HG02759 (cell line): ENCODE data around the gene KCNH5.

Source experiments
- ATAC-seq: cut with Tn5 transposase; IDR thresholded peaks from one replicate; pipeline ENCODE4 v1.9.1; 2021; ENCODE audit warnings: mild to moderate bottlenecking, moderate library complexity; ENCODE audit not compliant: unreplicated experiment

KCNH5 gene

DNA sequence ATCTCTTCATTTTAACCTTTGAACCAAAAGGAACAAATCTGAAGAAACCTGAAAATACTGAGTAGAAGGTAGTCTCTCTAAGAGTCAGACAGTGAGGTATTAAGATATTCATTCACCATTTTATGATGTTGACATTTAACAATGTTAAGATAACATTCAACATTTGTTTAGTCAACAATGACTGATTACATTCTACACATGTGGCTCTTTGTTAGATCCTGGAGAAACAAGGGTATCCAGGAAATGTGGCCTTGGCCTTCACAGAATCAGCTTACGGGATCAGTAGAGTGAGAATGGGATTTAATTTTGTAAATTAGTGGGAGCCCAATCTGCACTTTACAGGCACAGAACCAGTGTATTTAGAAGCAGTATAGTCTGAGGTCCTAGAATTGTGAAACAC, 355.5 kb downstream of the KCNH5 start:
- ATAC-seq = no peak

DNA sequence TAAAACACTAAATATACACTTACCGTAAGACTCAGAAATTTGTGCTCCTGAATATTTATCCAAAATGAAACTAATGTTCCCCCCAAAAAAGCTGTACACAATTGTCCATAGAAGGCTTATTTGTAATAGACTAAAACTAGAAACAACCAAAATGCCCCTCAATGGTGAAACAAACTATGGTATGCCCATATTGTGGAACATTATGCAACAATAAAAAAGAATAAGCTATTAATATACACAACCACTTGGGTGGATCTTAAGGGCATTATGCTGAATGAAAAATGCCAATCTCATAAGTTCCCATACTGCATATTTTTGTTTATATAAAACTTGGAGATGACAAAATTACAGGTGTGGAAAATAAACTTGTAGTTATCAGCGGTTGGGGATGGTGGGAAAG, 357.4 kb downstream of the KCNH5 start:
- ATAC-seq = no peak

DNA sequence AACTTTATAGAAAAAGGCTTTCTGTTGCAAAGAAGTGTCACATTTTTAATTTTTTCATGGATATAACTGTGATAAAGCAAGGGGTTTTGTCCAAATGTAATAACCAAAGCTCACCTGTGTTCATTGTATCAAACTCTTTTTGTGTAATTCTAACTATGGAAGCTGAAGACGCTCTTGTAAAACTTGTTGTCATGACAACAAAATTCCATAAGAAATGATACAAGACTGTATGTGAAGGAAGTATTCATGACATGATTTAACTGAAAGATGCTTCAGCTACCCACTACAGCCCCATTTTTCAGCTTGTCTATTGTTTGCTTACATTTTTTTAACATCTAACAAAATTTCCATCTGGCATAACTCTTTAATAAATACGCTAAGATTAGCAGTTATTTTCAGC, 360.9 kb downstream of the KCNH5 start:
- no peak for ATAC-seq

DNA sequence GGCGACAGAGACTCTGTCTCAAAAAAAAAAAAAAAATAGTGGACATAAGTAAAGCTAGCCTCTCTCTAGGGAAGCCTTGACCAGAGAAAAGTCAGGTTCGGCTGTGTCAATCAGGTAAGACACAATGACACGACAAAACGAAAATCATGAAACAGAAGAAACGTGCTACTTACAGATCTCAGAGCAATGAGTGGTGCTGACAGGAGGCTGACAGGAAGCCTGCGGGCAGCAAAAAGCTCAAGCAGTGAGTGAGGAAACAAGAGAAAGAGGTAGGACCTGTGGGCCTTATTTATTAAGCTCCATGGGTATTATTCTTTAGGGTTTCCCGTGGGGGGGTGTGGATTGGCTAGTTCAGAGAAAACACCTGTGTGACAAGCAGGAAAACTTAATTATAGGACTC, 363.1 kb downstream of the KCNH5 start:
- no peak for ATAC-seq

DNA sequence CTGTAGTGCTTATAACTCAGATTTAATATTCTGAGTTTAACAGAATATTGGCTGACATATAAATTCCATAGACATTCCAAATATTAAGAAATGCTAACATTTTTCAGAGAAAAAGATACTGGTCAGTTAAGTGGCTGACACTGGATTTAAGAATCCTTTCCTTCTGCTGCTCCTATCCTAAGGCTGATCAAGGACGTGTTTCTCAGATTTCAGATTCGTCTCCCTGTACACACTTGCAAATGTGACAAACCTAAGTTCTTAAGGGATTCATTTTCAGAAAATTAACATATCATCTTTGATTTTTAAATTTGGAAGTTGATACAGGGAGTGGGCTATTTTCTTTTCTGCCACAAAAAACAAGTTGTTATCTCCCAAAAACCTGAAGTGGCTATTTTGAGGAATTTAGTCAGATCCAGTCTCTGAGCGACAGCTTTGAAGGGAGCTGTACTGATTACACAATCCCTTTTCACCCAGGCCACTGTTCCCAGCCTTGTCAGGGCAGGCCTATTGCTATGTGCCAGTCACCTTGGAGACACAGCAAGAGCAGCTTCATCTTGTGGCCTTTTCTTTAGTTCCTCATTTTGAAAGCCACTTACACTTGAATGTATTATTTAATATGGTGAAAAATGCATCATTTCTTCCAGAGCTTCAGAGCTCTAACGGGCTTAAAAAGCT, 370.6 kb downstream of the KCNH5 start:
- no peak for ATAC-seq

DNA sequence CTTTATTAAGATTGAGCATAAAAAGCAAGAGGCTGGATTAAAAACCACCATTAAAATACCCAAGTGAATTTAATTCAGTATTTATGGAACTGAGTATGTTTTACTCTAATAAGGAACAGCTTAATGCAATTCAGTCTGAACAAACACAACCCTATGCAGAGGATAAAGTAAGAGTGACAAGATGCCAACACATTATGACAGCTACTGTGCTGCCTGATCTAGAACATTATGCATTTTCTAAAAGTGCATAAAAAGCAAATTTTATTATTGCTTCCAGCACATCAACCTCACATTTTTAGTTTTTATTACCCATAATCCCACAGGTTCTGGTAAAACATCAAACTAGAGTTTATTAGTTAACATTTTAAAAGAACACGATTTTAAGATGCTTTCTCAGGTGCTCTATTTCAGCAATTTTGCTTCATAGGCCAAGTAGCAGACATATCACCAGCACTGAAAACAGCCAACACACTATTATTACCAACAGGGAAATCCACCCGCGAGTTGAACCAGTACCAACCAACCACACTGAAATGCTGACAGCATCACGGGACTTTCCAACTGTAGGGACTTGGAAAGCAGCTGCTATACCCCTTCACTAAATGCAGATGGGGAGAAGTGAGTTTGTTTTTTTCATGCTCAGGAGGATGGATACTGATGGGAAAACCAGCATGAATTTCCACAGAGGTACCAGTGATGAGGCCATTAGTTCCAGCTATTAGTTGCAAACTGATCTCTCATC, 372.1 kb downstream of the KCNH5 start:
- ATAC-seq = no peak

DNA sequence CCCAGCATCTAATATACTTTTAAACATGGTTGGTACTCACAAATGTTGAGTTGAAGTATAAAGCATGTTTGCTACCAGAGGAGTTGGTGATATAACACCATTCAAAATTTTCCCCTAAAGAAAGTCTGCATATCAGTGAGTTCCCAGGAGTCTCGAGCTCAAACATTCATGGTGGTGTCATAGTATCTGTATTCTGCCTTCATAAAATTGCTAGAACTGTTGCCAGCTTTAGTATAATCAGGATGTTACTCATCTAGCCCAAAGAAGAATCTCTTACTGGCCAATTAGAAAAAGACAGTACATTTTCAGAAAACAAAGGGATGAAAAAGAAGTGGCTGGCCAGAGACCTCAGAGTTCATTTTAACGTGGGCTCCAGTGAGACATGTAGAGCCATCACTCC, 374.7 kb downstream of the KCNH5 start:
- no peak for ATAC-seq

DNA sequence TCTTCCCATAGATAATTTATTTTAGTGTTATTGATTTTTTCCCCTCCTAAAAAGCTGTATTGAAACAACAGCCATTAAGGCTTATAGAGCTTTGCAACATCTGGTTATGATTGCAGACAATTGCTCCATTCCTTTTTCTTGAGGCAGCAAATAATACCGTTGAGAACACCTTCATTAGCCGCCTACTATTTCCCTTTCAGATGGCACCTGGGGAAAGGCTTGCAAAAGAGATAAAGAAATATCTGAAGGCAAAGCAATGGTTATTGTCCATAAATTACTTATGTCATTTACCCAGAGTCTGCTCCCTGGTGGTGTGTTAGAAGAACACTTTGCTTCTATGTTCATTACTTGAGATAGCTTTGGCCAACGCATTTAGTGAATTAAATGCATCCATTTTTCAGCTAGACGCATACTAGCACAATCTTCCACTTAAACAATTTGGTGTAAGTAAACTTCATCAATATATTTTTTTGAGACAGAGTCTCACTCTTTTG, 377.8 kb downstream of the KCNH5 start:
- no peak for ATAC-seq

DNA sequence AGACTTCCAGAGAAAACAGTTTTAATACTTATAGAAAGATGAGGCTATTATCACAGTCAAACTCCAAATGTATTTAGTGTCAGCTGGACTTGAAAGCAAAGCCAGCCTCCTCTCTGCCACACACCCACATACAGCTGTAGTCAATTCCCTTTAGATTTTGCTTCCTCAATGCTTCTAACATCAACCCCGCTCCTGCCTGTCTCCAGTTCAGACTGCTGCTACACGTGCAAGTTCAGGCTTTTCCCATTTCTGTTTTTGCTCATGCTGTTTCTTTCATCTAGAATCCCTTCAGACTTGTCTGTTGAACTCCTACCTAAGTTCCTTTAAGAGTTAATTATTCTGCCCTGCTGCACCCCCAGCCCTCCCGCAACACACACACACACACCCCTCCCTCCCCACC, 380.0 kb downstream of the KCNH5 start:
- no peak for ATAC-seq

DNA sequence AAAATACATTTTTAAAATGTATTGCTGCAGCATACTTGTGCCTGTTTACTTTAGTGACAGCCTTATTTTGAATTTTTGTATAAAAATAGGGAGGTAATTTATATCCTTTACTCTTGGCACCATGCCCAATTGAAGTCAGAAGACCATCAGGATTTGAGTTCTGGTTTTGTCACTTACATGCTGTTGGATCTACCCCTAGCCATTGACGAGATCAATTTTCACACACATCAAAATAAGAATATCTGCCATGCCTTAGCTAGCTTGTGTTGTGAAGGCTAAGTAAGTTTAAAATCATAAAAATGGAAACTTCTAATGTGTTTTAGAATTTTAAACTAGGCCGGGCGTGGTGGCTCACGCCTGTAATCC, 381.8 kb downstream of the KCNH5 start:
- ATAC-seq = no peak

DNA sequence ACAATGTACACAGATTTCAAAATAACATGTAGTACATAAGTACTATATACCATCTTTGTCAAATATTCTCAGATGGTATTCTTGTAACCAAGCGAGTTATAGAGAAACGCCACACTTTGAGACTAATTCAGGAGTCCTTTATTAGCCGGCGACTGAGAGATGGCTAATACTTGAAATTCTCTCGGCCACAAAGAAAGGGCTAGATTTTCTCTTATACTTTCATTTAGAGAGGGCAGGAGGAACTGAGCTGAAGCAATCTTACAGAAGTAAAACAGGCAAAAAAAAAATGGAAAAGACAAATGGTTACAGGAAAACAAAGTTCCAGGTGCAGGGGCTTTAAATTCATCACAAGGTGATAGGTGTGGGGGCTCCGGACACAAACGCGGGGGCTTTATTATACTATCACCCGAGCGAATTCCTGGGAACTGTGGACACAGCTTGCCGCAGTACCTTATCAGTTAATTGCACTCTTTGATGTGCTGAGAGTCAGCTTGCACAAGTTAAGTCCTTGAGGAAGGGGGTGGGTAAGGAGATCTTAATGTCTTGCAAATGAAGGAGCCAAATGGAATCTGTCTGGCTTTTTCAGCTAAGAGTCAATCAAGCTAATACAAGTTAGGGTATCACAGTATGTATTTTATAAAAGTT, 382.3 kb downstream of the KCNH5 start:
- ATAC-seq = no peak

DNA sequence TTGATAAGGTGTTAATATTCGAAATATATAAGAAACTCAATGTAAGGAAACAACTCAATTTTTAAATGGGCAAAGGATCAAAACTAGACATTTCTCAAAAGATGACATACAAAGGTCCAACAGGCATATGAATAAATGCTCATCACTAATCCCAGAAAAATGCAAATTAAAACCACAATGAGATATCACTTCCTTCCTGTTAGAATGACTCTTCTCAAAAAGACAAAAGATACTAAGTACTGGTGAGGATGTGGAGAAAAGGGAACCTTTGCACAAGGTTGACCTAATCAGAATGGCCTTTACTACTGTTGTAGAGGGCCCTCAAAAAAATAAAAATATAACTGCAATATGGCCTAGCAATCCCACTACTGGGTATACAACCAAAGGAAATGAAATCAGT, 383.4 kb downstream of the KCNH5 start:
- ATAC-seq = no peak

DNA sequence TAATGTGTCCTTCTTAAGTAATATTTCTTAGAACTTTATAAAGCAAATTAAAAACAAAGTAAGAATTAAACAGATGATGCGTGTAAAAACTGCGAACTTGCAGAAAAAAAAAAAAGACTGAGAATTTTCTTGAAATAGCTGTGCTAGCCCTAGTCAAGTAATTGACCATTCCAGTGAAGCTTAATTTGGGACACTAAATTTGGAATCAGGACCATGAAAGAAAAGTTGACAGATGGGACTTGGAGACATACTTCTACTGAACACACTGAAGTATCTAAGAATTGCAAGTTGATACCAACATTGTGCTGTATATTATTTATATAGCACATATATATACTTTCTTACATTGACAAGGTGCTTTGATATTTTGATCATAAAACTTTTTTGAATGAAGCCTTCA, 386.6 kb downstream of the KCNH5 start:
- no peak for ATAC-seq

DNA sequence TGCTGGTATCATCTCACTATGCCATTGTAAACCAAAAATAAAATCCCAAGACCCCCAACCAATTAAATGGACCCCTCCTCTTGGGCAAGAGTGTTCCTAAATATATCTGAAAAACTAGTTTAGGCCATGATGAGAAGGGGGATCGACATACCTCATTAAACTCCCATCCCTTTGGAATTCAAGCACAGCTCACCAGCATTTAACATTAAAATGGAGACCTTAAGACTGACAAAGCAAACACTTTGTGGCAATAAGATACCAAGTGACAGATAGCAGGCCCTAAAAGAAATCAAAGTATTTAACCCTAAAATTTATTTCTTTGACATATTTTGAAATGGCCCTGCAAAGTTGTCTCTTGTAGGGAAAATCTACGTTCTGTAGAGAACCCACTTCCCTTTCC, 387.9 kb downstream of the KCNH5 start:
- no peak for ATAC-seq

DNA sequence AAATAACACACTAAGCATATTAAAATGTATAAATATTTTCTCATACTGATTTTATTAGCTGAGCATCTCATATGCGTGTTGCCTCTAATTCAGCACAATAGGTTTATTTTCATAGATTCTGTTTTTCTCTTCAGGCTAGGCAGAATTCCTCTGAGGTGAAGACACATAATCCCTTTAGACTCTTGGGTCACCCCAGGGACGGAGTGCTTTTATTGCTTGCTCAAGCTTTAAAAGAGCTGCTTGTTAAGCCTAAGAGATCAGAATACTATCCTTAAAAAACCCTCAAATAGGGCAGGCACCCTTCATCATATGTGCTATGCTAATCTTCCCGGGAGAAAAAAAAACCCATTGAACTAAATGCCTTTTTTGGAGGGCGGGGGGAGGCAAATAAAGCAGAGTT, 390.1 kb downstream of the KCNH5 start:
- ATAC-seq = no peak

DNA sequence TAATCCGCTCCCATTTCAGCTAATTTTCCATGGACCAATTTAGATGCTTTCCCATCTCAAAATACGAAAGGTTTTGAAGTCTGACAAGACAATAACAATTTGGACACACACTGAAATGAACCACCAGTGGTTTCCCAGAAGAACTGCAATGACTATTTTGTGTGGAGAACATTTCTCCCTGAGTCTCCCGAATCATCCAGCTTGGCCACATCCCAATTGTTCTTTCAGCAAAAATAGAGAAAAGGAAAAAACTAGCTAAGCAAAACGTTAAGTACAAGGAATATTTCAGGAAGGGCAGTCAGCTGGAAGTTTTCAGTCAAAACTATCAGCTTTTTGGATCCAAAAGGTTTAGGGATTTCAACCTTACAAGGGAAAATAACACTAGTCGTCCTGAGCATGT, 390.6 kb downstream of the KCNH5 start:
- ATAC-seq = no peak
